Measurements from ENCODE around the gene PTPN9. TPM values are rescaled to one million over a fixed set of nuclear protein-coding genes. Genes with fewer than 3 reads are reported as not detected.
"Not testable (repeated sequence)": the region's sequence is repeated elsewhere in the genome, so short reads cannot be mapped to it uniquely, and the experiment has no call there.

The PTPN9 gene
- total and polyA plus RNA-seq, 2 of the 4 experiments (the other 2 are of a cell fraction) = 26.5 to 38.9 TPM

DNA sequence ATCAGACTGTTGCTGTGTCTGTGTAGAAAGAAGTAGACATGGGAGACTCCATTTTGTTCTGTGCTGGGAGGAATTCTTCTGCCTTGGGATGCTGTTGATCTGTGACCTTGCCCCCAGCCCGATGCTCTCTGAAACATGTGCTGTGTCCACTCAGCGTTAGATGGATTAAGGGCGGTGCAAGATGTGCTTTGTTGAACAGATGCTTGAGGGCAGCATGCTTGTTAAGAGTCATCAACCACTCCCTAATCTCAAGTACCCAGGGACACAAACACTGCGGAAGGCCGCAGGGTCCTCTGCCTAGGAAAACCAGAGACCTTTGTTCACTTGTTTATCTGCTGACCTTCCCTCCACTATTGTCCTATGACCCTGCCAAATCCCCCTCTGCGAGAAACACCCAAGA, 19.8 kb downstream of the PTPN9 start:
- CTCF ChIA-PET; H3K4ac ChIP-seq (ENCODE audit: low read depth, low read length); dilution Hi-C loops (cut with HindIII; ENCODE audit: low sequenced_read_pairs, unreplicated experiment); H3K56ac ChIP-seq (ENCODE audit: extremely low read depth, insufficient read depth, low read length); H2BK5ac ChIP-seq (ENCODE audit: low read depth, low read length, poor library complexity, severe bottlenecking); H3K36me3 ChIP-seq (ENCODE audit: control insufficient read depth, insufficient read depth, low read length); H4K91ac ChIP-seq (ENCODE audit: insufficient read depth, low read depth, low read length); H2AK9ac ChIP-seq (replicated peaks; ENCODE audit: low read depth, low read length, poor library complexity); H3K4me1 ChIP-seq (ENCODE audit: control insufficient read depth, insufficient read depth, low read length); in situ Hi-C loops (cut with MboI; ENCODE audit: low sequenced_read_pairs); H4K5ac ChIP-seq (ENCODE audit: low read depth, low read length); H2BK120ac ChIP-seq (ENCODE audit: low read depth, low read length); H3K23ac ChIP-seq (ENCODE audit: low read depth, low read length); H3K4me2 ChIP-seq (ENCODE audit: low read depth, low read length); intact Hi-C loops (cut with micrococcal nuclease); H3K9ac ChIP-seq (ENCODE audit: low read depth, low read length); H3K14ac ChIP-seq (replicated peaks; ENCODE audit: low read depth, low read length); H3K27me3 ChIP-seq (ENCODE audit: control insufficient read depth, insufficient read depth, low read length); H2BK15ac ChIP-seq (ENCODE audit: low read depth, low read length); ATAC-seq (ENCODE audit: low read depth); H3K18ac ChIP-seq (ENCODE audit: low read depth, low read length); H3K9me3 ChIP-seq (ENCODE audit: control insufficient read depth, insufficient read depth, low read length); H2AFZ ChIP-seq (replicated peaks; ENCODE audit: low read length, poor library complexity); H4K8ac ChIP-seq (ENCODE audit: low read depth in 2 of 2, low read length in 2 of 2); H3K4me3 ChIP-seq (ENCODE audit: insufficient read depth, low read depth, low read length); H2BK20ac ChIP-seq (ENCODE audit: low read depth, low read length); BruUV-seq (replicated peaks); H2AK5ac ChIP-seq (ENCODE audit: low read depth, low read length); DNase-seq; POLR2A ChIA-PET (ENCODE audit: unreplicated experiment); H3K9me1 ChIP-seq (ENCODE audit: insufficient read depth, low read length); H3K27ac ChIP-seq (ENCODE audit: insufficient read depth, low read length): not testable (repeated sequence)
- WGBS, 2 experiments (ENCODE audit: extremely low coverage in 2 of 2, insufficient read length in 1 of 2) = no CpG with 5 or more reads among the region's 6 CpGs
- peaks cover 38% of the 10 kb centered on the region for H4K20me1 ChIP-seq (ENCODE audit: insufficient read depth, low read length)
- peaks cover 32 to 64% of the 10 kb centered on the region in 2 experiments for H3K79me1 ChIP-seq (ENCODE audit: low read depth in 1 of 2, low read length in 2 of 2)

DNA sequence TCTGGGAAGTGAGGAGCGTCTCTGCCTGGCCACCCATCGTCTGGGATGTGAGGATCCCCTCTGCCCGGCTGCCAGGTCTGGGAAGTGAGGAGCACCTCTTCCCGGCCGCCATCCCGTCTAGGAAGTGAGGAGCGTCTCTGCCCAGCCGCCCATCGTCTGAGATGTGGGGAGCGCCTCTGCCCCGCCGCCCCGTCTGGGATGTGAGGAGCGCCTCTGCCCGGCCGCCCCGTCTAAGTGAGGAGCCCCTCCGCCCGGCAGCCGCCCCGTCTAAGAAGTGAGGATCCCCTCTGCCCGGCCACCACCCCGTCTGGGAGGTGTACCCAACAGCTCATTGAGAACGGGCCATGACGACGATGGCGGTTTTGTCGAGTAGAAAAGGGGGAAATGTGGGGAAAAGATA, 20.2 kb downstream of the PTPN9 start:
- H2BK15ac ChIP-seq (ENCODE audit: low read depth, low read length); H4K5ac ChIP-seq (ENCODE audit: low read depth, low read length); H2AK9ac ChIP-seq (replicated peaks; ENCODE audit: low read depth, low read length, poor library complexity); H4K8ac ChIP-seq (ENCODE audit: low read depth in 2 of 2, low read length in 2 of 2); DNase-seq; H3K9me1 ChIP-seq (ENCODE audit: insufficient read depth, low read length); H3K27me3 ChIP-seq (ENCODE audit: control insufficient read depth, insufficient read depth, low read length); H3K18ac ChIP-seq (ENCODE audit: low read depth, low read length); H3K27ac ChIP-seq (ENCODE audit: insufficient read depth, low read length); H3K4me1 ChIP-seq (ENCODE audit: control insufficient read depth, insufficient read depth, low read length); H2AFZ ChIP-seq (replicated peaks; ENCODE audit: low read length, poor library complexity); H3K9ac ChIP-seq (ENCODE audit: low read depth, low read length); BruUV-seq (replicated peaks); dilution Hi-C loops (cut with HindIII; ENCODE audit: low sequenced_read_pairs, unreplicated experiment); in situ Hi-C loops (cut with MboI; ENCODE audit: low sequenced_read_pairs); H3K36me3 ChIP-seq (ENCODE audit: control insufficient read depth, insufficient read depth, low read length); H3K4me2 ChIP-seq (ENCODE audit: low read depth, low read length); H2BK20ac ChIP-seq (ENCODE audit: low read depth, low read length); H3K9me3 ChIP-seq (ENCODE audit: control insufficient read depth, insufficient read depth, low read length); H3K56ac ChIP-seq (ENCODE audit: extremely low read depth, insufficient read depth, low read length); H4K91ac ChIP-seq (ENCODE audit: insufficient read depth, low read depth, low read length); H3K14ac ChIP-seq (replicated peaks; ENCODE audit: low read depth, low read length); H2BK120ac ChIP-seq (ENCODE audit: low read depth, low read length); H3K23ac ChIP-seq (ENCODE audit: low read depth, low read length); H2BK5ac ChIP-seq (ENCODE audit: low read depth, low read length, poor library complexity, severe bottlenecking); H2AK5ac ChIP-seq (ENCODE audit: low read depth, low read length); ATAC-seq (ENCODE audit: low read depth); POLR2A ChIA-PET (ENCODE audit: unreplicated experiment); H3K4me3 ChIP-seq (ENCODE audit: insufficient read depth, low read depth, low read length); H3K4ac ChIP-seq (ENCODE audit: low read depth, low read length); intact Hi-C loops (cut with micrococcal nuclease); CTCF ChIA-PET: not testable (repeated sequence)
- H3K79me1 ChIP-seq (ENCODE audit: low read depth in 1 of 2, low read length in 2 of 2) = peaks cover 32 to 65% of the 10 kb centered on the region in 2 experiments
- peaks cover 37% of the 10 kb centered on the region for H4K20me1 ChIP-seq (ENCODE audit: insufficient read depth, low read length)
- WGBS, 2 experiments (ENCODE audit: extremely low coverage in 2 of 2, insufficient read length in 1 of 2) = no CpG with 5 or more reads among the region's 28 CpGs
